Activated CD4-positive, alpha-beta T cell treated with anti-CD3 and anti-CD28 coated beads, Interleukin-2, amount 10 ng/mL, durations not matched to agents 7 days and 5 days (primary cell): ENCODE measurements around the gene TM9SF2. TPM values are rescaled to one million over a fixed set of nuclear protein-coding genes. Genes with fewer than 3 reads are reported as not detected.
"Not testable (repeated sequence)": the region's sequence is repeated elsewhere in the genome, so short reads cannot be mapped to it uniquely, and the experiment has no call there.

ENCODE experiments used
- CTCF ChIA-PET: fragments of 350-600 bp; sonication (Branson Sonifier 250); formaldehyde crosslinking; loops from one replicate; lab custom pipeline; 2021; ENCODE audit warnings: antibody characterized with exemption; lab: Charles Lee
- POLR2A ChIA-PET: fragments of 350-600 bp; sonication (Branson Sonifier 250); formaldehyde crosslinking; loops from one replicate; lab custom pipeline; 2021; ENCODE audit warnings: antibody characterized with exemption; lab: Charles Lee
- DNase-seq: peaks from one replicate; pipeline ENCODE4 v3.0.0-alpha.2; 2020
- H3K27ac Mint-ChIP-seq: one replicate; pipeline ENCODE4 v1.8.0; 2021; ENCODE audit warnings: mild to moderate bottlenecking, moderate library complexity, mixed read lengths
- H3K27me3 Mint-ChIP-seq: one replicate; pipeline ENCODE4 v1.8.0; 2021; ENCODE audit warnings: mixed read lengths
- H3K36me3 Mint-ChIP-seq: one replicate; pipeline ENCODE4 v1.8.0; 2021; ENCODE audit warnings: low read depth, mixed read lengths
- H3K4me1 Mint-ChIP-seq: one replicate; pipeline ENCODE4 v1.8.0; 2021; ENCODE audit warnings: mixed read lengths
- H3K4me3 Mint-ChIP-seq: one replicate; pipeline ENCODE4 v1.8.0; 2021; ENCODE audit warnings: mild to moderate bottlenecking, moderate library complexity, mixed read lengths
- H3K9me3 Mint-ChIP-seq: one replicate; pipeline ENCODE4 v1.8.0; 2021; ENCODE audit warnings: mixed read lengths
- total RNA-seq, 2 experiments: library from RNA; stranded (reverse); gene quantifications; one replicate each; pipeline ENCODE4 v1.2.3, GENCODE V29; 2021

The TM9SF2 gene
- total RNA-seq, 2 experiments from 2014 or later, result 79.2 to 87.9 TPM

- Mint-ChIP-seq H3K4me1 (peaks cover 6% of the 10 kb centered on the region), H3K9me3 (no peaks in the 10 kb centered on the region), H3K4me3 (no peak overlapping the region), H3K36me3 (peaks cover 4% of the 10 kb centered on the region), H3K27ac (no peak overlapping the region), H3K27me3 (peaks cover 3% of the 10 kb centered on the region)
- CTCF ChIA-PET, result interaction anchor here (0.5 to 1.7 kb wide), 5 partner anchors 14 to 326 kb away, joined by 3 to 7 read pairs (median 4); no protein-coding TSS in a partner anchor
- POLR2A ChIA-PET, result no interaction called here
- no peak for DNase-seq
Measured at GRCh38 chr13:99471221-99472121, 29.8 kb upstream of the TM9SF2 start.

- no peak for DNase-seq
- Mint-ChIP-seq H3K4me1 (peaks cover 11% of the 10 kb centered on the region), H3K27ac (no peak overlapping the region), H3K27me3 (peaks cover 3% of the 10 kb centered on the region), H3K9me3 (no peaks in the 10 kb centered on the region), H3K36me3 (peaks cover 8% of the 10 kb centered on the region), H3K4me3 (no peak overlapping the region)
- ChIA-PET POLR2A (no interaction called here), CTCF (interaction anchor here (0.5 to 1.7 kb wide), 5 partner anchors 13 to 326 kb away, joined by 3 to 7 read pairs (median 4); no protein-coding TSS in a partner anchor)
Measured at GRCh38 chr13:99472122-99472440, 29.2 kb upstream of the TM9SF2 start.

DNA sequence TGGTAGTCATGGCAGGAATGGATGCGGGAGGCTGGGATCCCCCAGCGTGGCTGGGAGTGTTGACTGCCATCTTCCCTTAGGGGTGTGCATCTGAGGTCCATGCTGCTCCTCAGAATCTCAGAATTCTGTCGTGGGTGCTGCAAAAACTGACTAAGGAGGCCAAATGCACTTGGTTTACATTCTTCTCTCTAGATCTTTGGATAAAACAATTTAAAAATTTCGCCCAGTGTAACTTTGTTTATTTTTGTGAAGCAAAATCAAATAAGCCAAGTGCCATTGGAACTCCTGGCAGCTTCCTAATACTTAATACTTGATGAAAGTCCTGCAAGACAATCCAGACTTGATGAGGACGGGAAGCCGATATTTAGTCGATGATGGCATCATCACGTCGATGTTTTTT lies 27.8 kb upstream of the TM9SF2 start:
- peaks cover 12% of the 10 kb centered on the region for H3K36me3 Mint-ChIP-seq
- ChIA-PET POLR2A (no interaction called here), CTCF (interaction anchor here (0.6 kb wide), 1 partner anchor 198 kb away, joined by 3 read pairs; no protein-coding TSS in a partner anchor)
- peaks cover 17% of the 10 kb centered on the region for H3K4me1 Mint-ChIP-seq
- H3K4me3 Mint-ChIP-seq, result no peak overlapping the region
- peaks cover 3% of the 10 kb centered on the region for H3K27me3 Mint-ChIP-seq
- no peak for DNase-seq
- no peak overlapping the region for H3K27ac Mint-ChIP-seq
- H3K9me3 Mint-ChIP-seq, result peaks cover 3% of the 10 kb centered on the region

GRCh38 chr13:99476648-99477047 lies 24.6 kb upstream of the TM9SF2 start:
- ChIA-PET POLR2A (no interaction called here), CTCF (interaction anchor here (1.0 to 1.9 kb wide), 2 partner anchors 9 to 11 kb away, joined by 3 to 9 read pairs; no protein-coding TSS in a partner anchor)
- H3K27ac Mint-ChIP-seq, result no peak overlapping the region
- H3K9me3 Mint-ChIP-seq, result peaks cover 3% of the 10 kb centered on the region
- H3K4me1 Mint-ChIP-seq, result peaks cover 15% of the 10 kb centered on the region
- H3K27me3 Mint-ChIP-seq, result peaks cover 3% of the 10 kb centered on the region
- H3K4me3 Mint-ChIP-seq, result no peak overlapping the region
- no peak for DNase-seq
- H3K36me3 Mint-ChIP-seq, result peaks cover 12% of the 10 kb centered on the region

GRCh38 chr13:99477493-99477892 lies 23.8 kb upstream of the TM9SF2 start:
- ChIA-PET POLR2A (no interaction called here), CTCF (interaction anchor here (1.0 kb wide), 1 partner anchor 37 kb away, joined by 3 read pairs; no protein-coding TSS in a partner anchor)
- H3K4me3 Mint-ChIP-seq, result no peak overlapping the region
- no peak for DNase-seq
- peak overlapping the region; percentile 57 for H3K27ac Mint-ChIP-seq
- H3K9me3 Mint-ChIP-seq, result peaks cover 3% of the 10 kb centered on the region
- peaks cover 12% of the 10 kb centered on the region for H3K36me3 Mint-ChIP-seq
- no peaks in the 10 kb centered on the region for H3K27me3 Mint-ChIP-seq
- peaks cover 15% of the 10 kb centered on the region for H3K4me1 Mint-ChIP-seq

- POLR2A ChIA-PET, result no interaction called here
- Mint-ChIP-seq H3K4me1 (peaks cover 29% of the 10 kb centered on the region), H3K9me3 (peaks cover 5% of the 10 kb centered on the region), H3K36me3 (peaks cover 17% of the 10 kb centered on the region), H3K27ac (no peak overlapping the region), H3K27me3 (no peaks in the 10 kb centered on the region), H3K4me3 (no peak overlapping the region)
- no peak for DNase-seq
- CTCF ChIA-PET, result interaction anchor here (0.6 kb wide), 1 partner anchor 46 kb away, joined by 3 read pairs; no protein-coding TSS in a partner anchor
Measured at GRCh38 chr13:99481366-99481765, 19.9 kb upstream of the TM9SF2 start.

- peaks cover 22% of the 10 kb centered on the region for H3K36me3 Mint-ChIP-seq
- POLR2A ChIA-PET, result interaction anchor here (1.0 kb wide), 1 partner anchor 17 kb away, joined by 3 read pairs; no protein-coding TSS in a partner anchor
- H3K27me3 Mint-ChIP-seq, result no peaks in the 10 kb centered on the region
- H3K4me1 Mint-ChIP-seq, result peaks cover 32% of the 10 kb centered on the region
- DNase-seq, result peak; percentile 54
- CTCF ChIA-PET, result interaction anchor here (0.6 to 1.0 kb wide), 2 partner anchors 8 to 213 kb away, joined by 3 read pairs; no protein-coding TSS in a partner anchor
- no peak overlapping the region for H3K4me3 Mint-ChIP-seq
- peaks cover 15% of the 10 kb centered on the region for H3K9me3 Mint-ChIP-seq
- peak overlapping the region; percentile 28 for H3K27ac Mint-ChIP-seq
Measured at GRCh38 chr13:99484473-99484872, 16.8 kb upstream of the TM9SF2 start.

- POLR2A ChIA-PET, result no interaction called here
- DNase-seq, result no peak
- Mint-ChIP-seq H3K27ac (no peak overlapping the region), H3K36me3 (peaks cover 33% of the 10 kb centered on the region), H3K9me3 (peaks cover 22% of the 10 kb centered on the region), H3K4me3 (no peak overlapping the region), H3K4me1 (peaks cover 33% of the 10 kb centered on the region), H3K27me3 (no peaks in the 10 kb centered on the region)
- CTCF ChIA-PET, result no interaction called here
Measured at GRCh38 chr13:99486996-99487395, 14.3 kb upstream of the TM9SF2 start.

DNA sequence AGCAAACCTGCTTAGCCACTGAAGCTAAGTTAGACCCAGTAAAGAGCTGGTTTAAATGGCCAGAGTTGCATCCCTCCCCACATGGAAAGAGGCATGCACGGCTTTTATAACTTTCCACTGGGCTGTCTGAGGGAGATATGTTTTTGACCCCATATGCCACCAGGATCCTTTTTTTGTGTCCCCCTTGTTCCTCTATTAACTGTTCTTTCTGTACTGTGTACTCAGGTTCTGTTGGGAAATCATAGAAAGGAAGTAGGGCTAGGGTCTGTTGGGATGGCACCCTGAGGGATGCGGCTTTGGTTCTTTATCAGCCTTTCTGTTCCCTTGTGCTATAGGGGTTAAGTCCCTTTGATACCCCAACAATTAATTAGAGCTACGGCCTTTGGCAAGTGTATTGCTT lies 12.2 kb upstream of the TM9SF2 start:
- ChIA-PET CTCF (interaction anchor here (0.8 to 1.4 kb wide), 3 partner anchors 17 to 687 kb away, joined by 3 to 6 read pairs (median 3); no protein-coding TSS in a partner anchor), POLR2A (no interaction called here)
- no peak for DNase-seq
- Mint-ChIP-seq H3K9me3 (peaks cover 29% of the 10 kb centered on the region), H3K36me3 (peaks cover 50% of the 10 kb centered on the region), H3K4me3 (no peak overlapping the region), H3K27me3 (no peaks in the 10 kb centered on the region), H3K27ac (no peak overlapping the region), H3K4me1 (peaks cover 28% of the 10 kb centered on the region)

DNA sequence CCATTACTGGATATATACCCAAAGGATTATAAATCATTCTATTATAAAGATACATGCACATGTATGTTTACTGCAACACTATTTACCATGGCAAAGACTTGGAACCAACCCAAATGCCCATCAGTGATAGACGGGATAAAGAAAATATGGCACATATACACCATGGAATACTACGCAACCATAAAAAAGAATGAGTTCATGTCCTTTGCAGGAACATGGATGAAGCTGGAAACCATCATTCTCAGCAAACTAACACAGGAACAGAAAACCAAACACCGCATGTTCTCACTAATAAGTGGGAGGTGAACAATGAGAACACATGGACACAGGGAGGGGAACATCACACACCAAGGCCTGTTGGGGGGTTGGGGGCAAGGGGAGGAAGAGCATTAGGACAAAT lies 9.5 kb upstream of the TM9SF2 start:
- peaks cover 23% of the 10 kb centered on the region for H3K9me3 Mint-ChIP-seq
- H3K36me3 Mint-ChIP-seq, result peaks cover 55% of the 10 kb centered on the region
- DNase-seq, H3K4me3 Mint-ChIP-seq, POLR2A ChIA-PET, CTCF ChIA-PET, H3K27me3 Mint-ChIP-seq, H3K27ac Mint-ChIP-seq: not testable (repeated sequence)
- H3K4me1 Mint-ChIP-seq, result peaks cover 39% of the 10 kb centered on the region

DNA sequence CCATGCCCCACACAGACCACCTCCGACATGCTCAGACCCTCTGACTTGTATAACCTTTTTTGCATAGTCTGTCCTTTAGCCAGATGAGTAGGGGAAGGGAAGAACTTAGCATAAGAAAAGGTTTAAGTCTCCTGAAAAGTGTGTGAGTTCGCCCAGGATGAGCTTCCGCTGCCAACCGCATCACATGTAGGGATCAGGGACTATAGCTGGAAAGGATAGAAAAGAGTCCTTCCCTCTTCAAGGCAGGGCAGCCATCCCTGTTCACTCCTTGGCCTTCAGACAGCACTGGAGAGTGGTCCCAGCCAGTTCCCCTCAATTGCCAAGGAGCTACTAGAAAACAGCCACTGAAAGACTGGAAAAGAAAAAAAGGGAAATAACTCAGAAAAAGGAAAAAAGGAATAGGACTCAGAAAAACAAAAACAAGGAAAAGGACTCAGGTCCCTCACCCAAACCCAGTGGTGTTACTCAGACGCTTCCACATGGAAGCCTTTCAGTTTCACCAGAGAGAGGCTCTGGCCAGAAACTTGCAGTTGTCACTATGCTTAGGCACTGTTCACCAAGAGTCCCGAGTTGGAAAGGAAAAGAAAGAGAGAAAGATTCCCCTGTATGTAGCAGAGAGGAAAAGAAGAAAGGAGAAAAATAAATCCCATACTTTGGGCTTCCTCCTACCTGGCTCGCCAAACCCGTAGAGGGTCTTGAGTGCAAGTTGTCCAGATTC lies 5.6 kb upstream of the TM9SF2 start:
- Mint-ChIP-seq H3K36me3 (peaks cover 46% of the 10 kb centered on the region), H3K27ac (peak overlapping the region; percentile 98), H3K4me1 (peaks cover 61% of the 10 kb centered on the region), H3K9me3 (peaks cover 17% of the 10 kb centered on the region), H3K27me3 (no peaks in the 10 kb centered on the region), H3K4me3 (peak overlapping the region; percentile 90)
- ChIA-PET POLR2A (interaction anchor here (0.6 kb wide), 1 partner anchor 782 kb away, joined by 4 read pairs; no protein-coding TSS in a partner anchor), CTCF (interaction anchor here (1.4 kb wide), 1 partner anchor 10 kb away, joined by 3 read pairs; no protein-coding TSS in a partner anchor)
- DNase-seq, result peak; percentile 29
